SU-DHL-6 (cell line): Measurements from ENCODE around the gene COL4A1.

Experiments used
- H2AFZ ChIP-seq: fragments of 200-600 bp; sonication (generic); 2 replicates; pipeline ENCODE4 v1.6.1; 2014; ENCODE audit warnings: low read depth, mild to moderate bottlenecking, moderate library complexity, mixed read lengths, antibody characterized with exemption, low read length; ENCODE audit not compliant: severe bottlenecking
- H3F3A ChIP-seq: fragments of 200-600 bp; shearing (Covaris generic); 2 replicates; pipeline ENCODE4 v1.6.0; 2016; ENCODE audit warnings: antibody characterized with exemption, mild to moderate bottlenecking; ENCODE audit not compliant: insufficient read depth
- H3K27ac ChIP-seq: fragments of 200-600 bp; sonication (generic); 2 replicates; pipeline ENCODE4 v1.5.1; 2016; ENCODE audit warnings: low read depth, mild to moderate bottlenecking, low read length, moderate library complexity, mixed read lengths
- H3K27me3 ChIP-seq: fragments of 200-600 bp; sonication (generic), shearing (Covaris generic); 2 replicates; pipeline ENCODE4 v1.6.0; 2014; ENCODE audit warnings: mild to moderate bottlenecking, low read length
- H3K36me3 ChIP-seq: fragments of 200-600 bp; sonication (generic); 2 replicates; pipeline ENCODE4 v1.6.1; 2014; ENCODE audit warnings: mild to moderate bottlenecking, low read length, mixed read lengths
- H3K4me2 ChIP-seq: fragments of 300-600, 200-600 bp; shearing (Covaris generic), sonication (generic); 2 replicates; pipeline ENCODE4 v1.6.0; 2014; ENCODE audit warnings: low read length, low read depth, mild to moderate bottlenecking; ENCODE audit not compliant: poor library complexity, severe bottlenecking
- H3K4me3 ChIP-seq: fragments of 200-600 bp; sonication (generic); 2 replicates; pipeline ENCODE4 v1.5.1; 2014; ENCODE audit warnings: antibody characterized with exemption, low read length, mild to moderate bottlenecking, mixed read lengths; ENCODE audit not compliant: insufficient read depth, poor library complexity, severe bottlenecking
- H3K79me2 ChIP-seq: fragments of 200-600 bp; sonication (generic); 2 replicates; pipeline ENCODE4 v1.6.1; 2014; ENCODE audit warnings: mild to moderate bottlenecking, low read length, moderate library complexity; ENCODE audit not compliant: insufficient read depth
- H3K9ac ChIP-seq: fragments of 200-600 bp; sonication (generic); 2 replicates; pipeline ENCODE4 v1.7.0; 2014; ENCODE audit warnings: mild to moderate bottlenecking, low read length
- H3K9me2 ChIP-seq: fragments of 200-600 bp; sonication (generic); replicated peaks from 2 replicates; pipeline ENCODE4 v1.6.1; 2014; ENCODE audit warnings: low read length; ENCODE audit not compliant: insufficient read depth
- H3K9me3 ChIP-seq: fragments of 200-600 bp; sonication (generic); 2 replicates; pipeline ENCODE4 v1.6.1; 2014; ENCODE audit warnings: low read length, mixed read lengths; ENCODE audit not compliant: insufficient read depth
- H4K20me1 ChIP-seq: fragments of 200-600 bp; sonication (generic); 2 replicates; pipeline ENCODE4 v1.6.1; 2014; ENCODE audit warnings: low read depth, mild to moderate bottlenecking, antibody characterized with exemption, low read length, moderate library complexity, mixed read lengths
- EZH2phosphoT487 ChIP-seq: fragments of 200-600 bp; sonication (generic), shearing (Covaris generic); conservative IDR thresholded peaks from 2 replicates; pipeline ENCODE4 v1.6.1; 2018; ENCODE audit warnings: mild to moderate bottlenecking, antibody characterized with exemption, low read length, moderate library complexity, mixed read lengths
- TF ChIP-seq, protein P1 (sequence below): fragments of 200-600 bp; sonication (generic); IDR thresholded peaks from one replicate; pipeline ENCODE4 v1.5.1; 2017; ENCODE audit warnings: antibody characterized with exemption, mild to moderate bottlenecking, low read length, moderate library complexity; ENCODE audit not compliant: insufficient read depth, poor library complexity, severe bottlenecking

The COL4A1 gene

DNA sequence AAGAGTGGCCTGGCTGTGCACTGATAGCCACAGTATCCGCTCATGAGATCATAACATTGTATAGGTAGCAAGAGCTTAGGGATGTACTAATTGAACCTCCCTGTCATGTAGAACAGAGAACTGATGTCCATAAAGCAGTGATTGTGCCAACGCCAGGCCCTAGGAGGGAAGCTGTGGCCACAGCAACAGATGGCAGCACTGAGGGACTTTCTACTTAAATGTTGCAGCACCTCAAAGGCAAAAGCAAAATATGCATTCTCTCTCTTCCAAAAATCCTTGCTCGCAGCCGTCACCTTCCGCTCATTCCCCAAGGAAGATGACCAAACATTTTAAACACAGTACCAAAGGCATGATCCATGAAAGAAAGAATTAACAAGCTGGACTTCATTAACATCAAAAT, 32.3 kb downstream of the COL4A1 start:
- Histone ChIP-seq H3K9me2 (no peaks in the 10 kb centered on the region), H3K9ac (no peak overlapping the region), H3K4me3 (no peak overlapping the region), H3F3A (no peaks in the 10 kb centered on the region), H3K36me3 (no peaks in the 10 kb centered on the region), H2AFZ (no peak overlapping the region), H3K27ac (no peak overlapping the region), H3K9me3 (no peaks in the 10 kb centered on the region), H3K4me2 (no peak overlapping the region), H4K20me1 (no peaks in the 10 kb centered on the region), H3K27me3 (no peaks in the 10 kb centered on the region), H3K79me2 (no peaks in the 10 kb centered on the region)
- TF ChIP-seq, protein P1, sequence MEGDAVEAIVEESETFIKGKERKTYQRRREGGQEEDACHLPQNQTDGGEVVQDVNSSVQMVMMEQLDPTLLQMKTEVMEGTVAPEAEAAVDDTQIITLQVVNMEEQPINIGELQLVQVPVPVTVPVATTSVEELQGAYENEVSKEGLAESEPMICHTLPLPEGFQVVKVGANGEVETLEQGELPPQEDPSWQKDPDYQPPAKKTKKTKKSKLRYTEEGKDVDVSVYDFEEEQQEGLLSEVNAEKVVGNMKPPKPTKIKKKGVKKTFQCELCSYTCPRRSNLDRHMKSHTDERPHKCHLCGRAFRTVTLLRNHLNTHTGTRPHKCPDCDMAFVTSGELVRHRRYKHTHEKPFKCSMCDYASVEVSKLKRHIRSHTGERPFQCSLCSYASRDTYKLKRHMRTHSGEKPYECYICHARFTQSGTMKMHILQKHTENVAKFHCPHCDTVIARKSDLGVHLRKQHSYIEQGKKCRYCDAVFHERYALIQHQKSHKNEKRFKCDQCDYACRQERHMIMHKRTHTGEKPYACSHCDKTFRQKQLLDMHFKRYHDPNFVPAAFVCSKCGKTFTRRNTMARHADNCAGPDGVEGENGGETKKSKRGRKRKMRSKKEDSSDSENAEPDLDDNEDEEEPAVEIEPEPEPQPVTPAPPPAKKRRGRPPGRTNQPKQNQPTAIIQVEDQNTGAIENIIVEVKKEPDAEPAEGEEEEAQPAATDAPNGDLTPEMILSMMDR = no peak
- no peak for TF ChIP-seq EZH2phosphoT487

DNA sequence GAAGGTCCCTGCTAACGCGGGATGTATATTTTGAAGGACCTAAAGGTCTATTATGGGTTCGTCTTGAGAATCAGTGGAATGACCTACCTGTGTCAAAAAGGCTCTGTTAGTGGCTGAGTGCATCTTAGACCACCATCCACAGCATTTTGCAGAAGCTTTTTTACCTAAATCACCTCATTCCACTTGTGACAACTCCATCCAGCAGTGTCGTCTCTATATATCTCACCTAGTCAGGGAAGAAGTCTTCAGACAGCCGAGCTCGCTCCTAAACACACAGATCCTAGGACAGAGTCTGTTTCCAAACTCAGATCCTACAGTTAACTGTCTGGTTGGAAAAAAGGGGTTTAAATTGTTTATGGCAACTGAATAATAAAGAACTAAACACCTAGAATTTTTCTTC, 33.7 kb downstream of the COL4A1 start:
- no peak overlapping the region for H3K4me2 ChIP-seq
- H3K79me2 ChIP-seq = no peaks in the 10 kb centered on the region
- H4K20me1 ChIP-seq = no peaks in the 10 kb centered on the region
- no peak overlapping the region for H3K9ac ChIP-seq
- H3K27me3 ChIP-seq = no peaks in the 10 kb centered on the region
- no peak overlapping the region for H3K27ac ChIP-seq
- H3K9me3 ChIP-seq = no peaks in the 10 kb centered on the region
- H3K4me3 ChIP-seq = no peak overlapping the region
- TF ChIP-seq, protein P1 = no peak
- TF ChIP-seq EZH2phosphoT487 = no peak
- no peaks in the 10 kb centered on the region for H3K9me2 ChIP-seq
- H3F3A ChIP-seq = no peaks in the 10 kb centered on the region
- no peaks in the 10 kb centered on the region for H3K36me3 ChIP-seq
- no peak overlapping the region for H2AFZ ChIP-seq

DNA sequence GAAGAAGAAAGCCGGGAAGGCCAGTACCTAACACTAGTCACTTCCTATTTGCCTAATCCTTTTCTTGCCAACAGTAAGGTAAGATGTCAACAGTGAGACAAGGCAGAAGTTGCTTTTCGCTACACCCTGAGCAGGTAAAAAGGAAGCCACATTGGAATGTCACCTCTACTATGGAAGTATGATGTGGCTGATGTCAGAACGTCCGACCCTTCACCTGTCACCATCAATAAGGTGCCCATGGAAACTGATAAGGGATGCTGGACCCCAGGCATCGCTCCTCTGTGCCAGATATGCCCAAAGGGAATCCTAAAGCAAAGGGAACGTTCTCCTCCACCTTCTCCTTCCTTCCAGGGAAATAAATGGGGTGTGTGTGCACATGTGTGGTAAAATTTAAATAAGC, 34.3 kb downstream of the COL4A1 start:
- Histone ChIP-seq H3K79me2 (no peaks in the 10 kb centered on the region), H3K27me3 (no peaks in the 10 kb centered on the region)
- TF ChIP-seq, protein P1 = no peak
- no peak for TF ChIP-seq EZH2phosphoT487

More for the DNA sequence above, 34.3 kb downstream of the COL4A1 start:
- Histone ChIP-seq H3K27ac (no peak overlapping the region), H3K4me3 (no peak overlapping the region), H3K36me3 (no peaks in the 10 kb centered on the region), H3K9ac (no peak overlapping the region), H3F3A (no peaks in the 10 kb centered on the region), H3K4me2 (no peak overlapping the region), H3K9me3 (no peaks in the 10 kb centered on the region), H2AFZ (no peak overlapping the region), H4K20me1 (no peaks in the 10 kb centered on the region), H3K9me2 (no peaks in the 10 kb centered on the region)
